Thymus (tissue), 11 donors: Measurements from ENCODE around the gene KIF19. TPM values are rescaled to one million over a fixed set of nuclear protein-coding genes. Genes with fewer than 3 reads are reported as not detected.

Experiments
- DNase-seq, 9 donors: peaks; one replicate each; pipeline ENCODE4 v3.0.0-alpha.2; 2013; ENCODE audit warnings: low spot score in 9 of 9, low read depth in 6 of 9, missing footprints in 1 of 9
- H3K27ac ChIP-seq, 2 donors: one replicate each; pipeline ENCODE4 v1.5.1; 2013; ENCODE audit warnings: control low read depth in 1 of 2, low read depth in 1 of 2, low read length in 1 of 2, mild to moderate bottlenecking in 1 of 2, moderate library complexity in 1 of 2
- H3K27me3 ChIP-seq, 2 donors: one replicate each; pipeline ENCODE4 v1.5.1; 2013; ENCODE audit warnings: low read length in 1 of 2; ENCODE audit not compliant: control insufficient read depth in 2 of 2, insufficient read depth in 1 of 2
- H3K36me3 ChIP-seq, 2 donors: one replicate each; pipeline ENCODE4 v1.5.1; 2013; ENCODE audit warnings: low read length in 1 of 2, mild to moderate bottlenecking in 1 of 2, moderate library complexity in 1 of 2; ENCODE audit not compliant: control insufficient read depth in 2 of 2, insufficient read depth in 2 of 2
- H3K4me1 ChIP-seq, 2 donors: one replicate each; pipeline ENCODE4 v1.5.1; 2013; ENCODE audit warnings: low read length in 2 of 2; ENCODE audit not compliant: control insufficient read depth in 2 of 2, insufficient read depth in 2 of 2
- H3K4me3 ChIP-seq, 2 donors: one replicate each; pipeline ENCODE4 v1.5.1; 2013; ENCODE audit warnings: low read length in 2 of 2, control low read depth in 1 of 2, mild to moderate bottlenecking in 1 of 2
- H3K9me3 ChIP-seq, 2 donors: one replicate each; pipeline ENCODE4 v1.5.1; 2013; ENCODE audit warnings: low read length in 1 of 2, mild to moderate bottlenecking in 1 of 2; ENCODE audit not compliant: control insufficient read depth in 2 of 2, insufficient read depth in 1 of 2
- WGBS: extraction: QIAGEN DNeasy Blood & Tissue Kit; methylation state at CpG from one replicate; pipeline ENCODE4 v1.1.7; 2013; 5-methylcytosine and 5-hydroxymethylcytosine counted together
- polyA plus RNA-seq: library from polyadenylated mRNA; stranded (reverse); fragments of 200-250 nt; gene quantifications from one replicate; pipeline ENCODE4 v1.2.3, GENCODE V29; 2013
- total RNA-seq: library from RNA; stranded (reverse); fragments of 120-200 nt; gene quantifications from one replicate; pipeline ENCODE4 v1.2.4, GENCODE V29; 2013
- donor health status: healthy.

KIF19 gene
- total and polyA plus RNA-seq, 2 donors, result 4.7 to 5.2 TPM

DNA sequence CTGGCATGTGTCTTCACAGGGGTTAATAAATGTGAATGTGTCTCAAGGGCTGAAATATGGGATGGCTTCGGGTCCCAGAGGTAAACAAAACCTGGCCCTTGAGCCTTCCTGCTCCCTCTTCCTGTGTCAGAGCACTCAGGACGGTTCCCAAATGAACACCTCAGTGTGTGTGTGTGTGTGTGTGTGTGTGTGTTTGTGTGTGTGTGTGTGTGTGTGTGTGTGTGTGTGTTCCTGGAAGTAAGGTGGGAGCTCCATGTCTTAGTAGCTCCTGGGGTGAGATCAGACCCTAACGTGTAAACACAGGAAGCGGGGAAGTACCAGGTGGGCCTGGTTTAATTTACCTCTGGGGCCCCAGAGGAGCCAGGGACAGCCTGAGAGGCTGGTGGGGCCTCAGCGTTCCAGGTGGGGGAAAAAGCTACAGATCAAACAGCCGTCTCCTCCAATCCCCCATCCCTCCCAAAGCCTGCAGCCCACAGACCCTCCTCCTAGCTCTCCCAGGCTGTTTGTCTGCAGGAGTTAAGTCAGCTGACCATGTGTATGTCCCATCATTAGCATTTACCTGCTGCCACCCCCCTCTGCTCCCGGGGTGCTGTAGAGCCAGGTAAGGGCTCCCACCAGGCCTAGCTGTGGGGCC lies 6.1 kb downstream of the KIF19 start:
- no peak for DNase-seq
- peaks cover under 1 to 13% of the 10 kb centered on the region in 2 donors for H3K27me3 ChIP-seq
- H3K27ac ChIP-seq, result peak overlapping the region in 1 of 2 donors; percentile 43
- no peaks in the 10 kb centered on the region for H3K36me3 ChIP-seq
- 71% methylated on average over 7 of the region's 7 CpGs for WGBS
- H3K9me3 ChIP-seq, result no peaks in the 10 kb centered on the region
- no peak overlapping the region for H3K4me3 ChIP-seq
- peaks cover 0 to 14% of the 10 kb centered on the region in 2 donors for H3K4me1 ChIP-seq

GRCh38 chr17:74332763-74333283 lies 6.8 kb downstream of the KIF19 start:
- H3K9me3 ChIP-seq, result no peaks in the 10 kb centered on the region
- no peak overlapping the region for H3K4me3 ChIP-seq
- H3K27ac ChIP-seq, result peak overlapping the region in 1 of 2 donors; percentile 43
- H3K27me3 ChIP-seq, result peaks cover 0 to 9% of the 10 kb centered on the region in 2 donors
- H3K36me3 ChIP-seq, result no peaks in the 10 kb centered on the region
- WGBS, result 28% methylated on average over 11 of the region's 11 CpGs
- peak in 1 of 9 donors; percentile 25 for DNase-seq
- peaks cover 0 to 14% of the 10 kb centered on the region in 2 donors for H3K4me1 ChIP-seq

DNA sequence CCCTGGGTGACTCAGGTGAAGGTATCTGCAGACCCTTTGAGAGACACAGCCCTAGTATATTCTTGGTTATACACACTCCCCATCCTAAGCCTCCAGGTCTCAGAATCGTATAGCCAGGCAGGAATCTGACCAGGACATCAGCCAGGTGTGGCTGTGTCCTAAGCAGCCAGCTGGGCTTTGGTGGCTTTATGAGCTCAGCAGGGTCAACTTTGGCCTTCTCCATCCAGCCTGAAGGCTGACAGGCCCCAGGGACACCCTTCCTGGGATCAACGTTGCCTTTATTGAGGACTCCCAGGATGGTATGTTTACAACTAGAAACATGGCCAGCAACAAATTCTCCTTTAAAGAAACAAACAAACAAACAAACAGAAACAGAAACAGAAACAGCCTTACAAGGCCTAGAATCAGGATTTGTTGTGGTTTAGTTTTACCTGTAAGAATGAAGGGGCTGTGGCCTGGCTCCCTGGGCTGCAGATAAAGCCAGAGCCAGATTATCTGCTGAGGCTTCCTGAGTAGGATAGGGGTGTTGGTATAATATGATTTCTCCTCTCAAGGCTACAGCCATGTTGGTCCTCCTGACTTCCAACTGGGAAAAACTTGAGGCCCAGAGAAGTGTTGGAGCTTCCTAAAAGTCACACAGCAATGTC lies 8.5 kb downstream of the KIF19 start:
- no peaks in the 10 kb centered on the region for H3K9me3 ChIP-seq
- H3K4me3 ChIP-seq, result no peak overlapping the region
- WGBS, result 97% methylated on average over 2 of the region's 2 CpGs
- peaks cover 0 to 9% of the 10 kb centered on the region in 2 donors for H3K27me3 ChIP-seq
- H3K36me3 ChIP-seq, result no peaks in the 10 kb centered on the region
- DNase-seq, result no peak
- no peak overlapping the region for H3K27ac ChIP-seq
- peaks cover 0 to 14% of the 10 kb centered on the region in 2 donors for H3K4me1 ChIP-seq

DNA sequence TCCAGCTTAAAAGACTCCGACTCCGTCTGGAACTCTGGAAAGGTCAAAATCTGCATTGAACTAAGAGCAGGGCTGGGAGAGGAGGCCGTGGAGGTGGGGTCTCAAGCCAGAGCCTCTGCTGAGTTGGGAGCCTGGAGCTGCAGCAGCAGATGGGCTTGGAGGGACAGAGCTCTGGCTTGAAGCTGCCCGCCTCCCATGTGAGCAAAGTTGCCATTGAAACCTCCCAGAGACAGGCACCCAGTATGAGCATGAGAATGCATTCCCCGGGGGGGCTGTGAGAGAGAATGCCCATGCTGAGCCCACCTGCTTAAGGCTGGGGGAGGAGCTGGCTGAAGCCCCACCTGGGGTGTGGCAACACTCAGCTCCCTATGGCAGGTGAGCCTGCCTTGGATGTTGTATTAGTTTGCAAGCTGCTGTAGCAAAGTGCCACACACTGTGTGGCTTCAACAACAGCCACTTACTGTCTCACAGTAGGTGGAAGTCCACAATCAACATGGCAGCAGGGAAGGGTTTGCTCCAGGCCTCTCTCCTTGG lies 9.6 kb downstream of the KIF19 start:
- Histone ChIP-seq H3K27me3 (peaks cover 0 to 9% of the 10 kb centered on the region in 2 donors), H3K36me3 (no peaks in the 10 kb centered on the region)
- WGBS, result 88% methylated on average over 5 of the region's 5 CpGs

GRCh38 chr17:74336307-74336706 lies 10.3 kb downstream of the KIF19 start:
- H3K4me1 ChIP-seq, result peaks cover 0 to 14% of the 10 kb centered on the region in 2 donors
- no peak overlapping the region for H3K27ac ChIP-seq
- WGBS, result 75% methylated on average over 7 of the region's 7 CpGs
- DNase-seq, result no peak
- no peaks in the 10 kb centered on the region for H3K9me3 ChIP-seq
- H3K36me3 ChIP-seq, result no peaks in the 10 kb centered on the region
- H3K4me3 ChIP-seq, result no peak overlapping the region
- peaks cover 0 to 9% of the 10 kb centered on the region in 2 donors for H3K27me3 ChIP-seq

More for the DNA sequence above, 9.6 kb downstream of the KIF19 start:
- DNase-seq, result no peak
- Histone ChIP-seq H3K9me3 (no peaks in the 10 kb centered on the region), H3K4me1 (peaks cover 0 to 14% of the 10 kb centered on the region in 2 donors), H3K4me3 (no peak overlapping the region), H3K27ac (no peak overlapping the region)

DNA sequence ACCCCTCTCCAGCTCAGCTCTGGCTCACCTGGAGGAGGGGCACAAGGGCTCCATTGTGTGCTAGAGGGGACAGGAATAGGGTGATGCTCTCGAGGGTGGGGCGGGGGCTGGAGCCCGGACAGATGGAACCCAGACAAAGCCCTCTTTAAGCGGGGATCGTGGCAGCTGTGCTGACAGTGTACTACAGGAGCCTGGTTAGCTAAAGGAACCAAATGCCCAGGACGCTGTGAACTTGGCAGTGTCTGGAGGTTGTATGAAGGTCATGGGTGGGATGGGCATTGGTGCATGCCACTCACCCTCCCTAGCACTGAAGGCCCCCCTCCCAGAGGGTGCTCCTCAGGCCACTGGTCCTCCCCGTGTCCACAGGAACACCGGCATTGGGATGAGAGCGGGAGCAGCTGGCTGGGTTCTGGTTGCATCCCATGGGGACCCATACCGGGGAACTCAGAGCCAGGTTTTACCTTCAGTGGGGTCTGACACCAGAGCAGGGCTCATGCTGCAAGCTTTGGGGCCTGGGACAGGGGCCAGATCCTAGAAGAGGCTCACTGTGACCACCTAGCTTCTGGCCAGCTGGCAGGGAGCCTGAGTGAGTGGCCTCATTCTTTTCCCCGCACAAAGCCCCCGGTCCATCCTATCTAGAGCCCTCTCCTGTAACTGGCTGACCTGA lies 11.9 kb downstream of the KIF19 start:
- Histone ChIP-seq H3K36me3 (no peaks in the 10 kb centered on the region), H3K4me3 (no peak overlapping the region), H3K27ac (no peak overlapping the region), H3K27me3 (peaks cover 0 to 9% of the 10 kb centered on the region in 2 donors), H3K9me3 (no peaks in the 10 kb centered on the region), H3K4me1 (peaks cover 0 to under 1% of the 10 kb centered on the region in 2 donors)
- WGBS, result 92% methylated on average over 12 of the region's 12 CpGs
- DNase-seq, result no peak

GRCh38 chr17:74339537-74340195 lies 13.6 kb downstream of the KIF19 start:
- Histone ChIP-seq H3K4me3 (no peak overlapping the region), H3K4me1 (no peaks in the 10 kb centered on the region), H3K9me3 (no peaks in the 10 kb centered on the region), H3K27me3 (peaks cover 0 to 15% of the 10 kb centered on the region in 2 donors), H3K36me3 (no peaks in the 10 kb centered on the region), H3K27ac (no peak overlapping the region)
- no peak for DNase-seq
- WGBS, result 95% methylated on average over 19 of the region's 19 CpGs

DNA sequence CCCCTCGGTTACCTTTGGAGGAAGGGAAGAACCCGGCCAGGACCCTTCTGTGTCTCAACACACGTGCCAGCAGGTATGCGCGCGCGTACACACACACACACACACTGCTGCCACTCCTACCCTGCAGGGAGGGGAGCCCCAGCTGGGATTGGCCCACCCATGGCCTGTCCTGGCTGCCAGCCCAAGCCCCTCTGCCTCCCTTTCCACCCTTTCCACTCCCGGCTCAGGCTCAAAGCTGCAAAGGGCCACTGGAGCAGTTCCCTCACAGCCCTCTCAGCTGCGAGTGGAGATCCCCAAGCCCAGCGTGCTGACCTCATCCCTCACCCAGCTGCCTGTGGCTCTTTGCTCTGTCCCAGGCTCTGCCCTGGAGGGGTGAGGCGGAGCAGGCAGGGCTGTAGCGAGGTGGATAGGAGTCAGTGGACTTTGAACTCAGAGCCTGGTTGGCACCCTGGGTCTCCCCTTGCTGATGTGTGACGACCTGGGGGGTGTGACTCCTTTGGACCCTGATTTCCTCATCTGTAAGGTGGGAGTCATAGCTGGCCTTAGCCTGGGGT lies 14.5 kb downstream of the KIF19 start:
- H3K27me3 ChIP-seq, result peaks cover 0 to 23% of the 10 kb centered on the region in 2 donors
- 90% methylated on average over 13 of the region's 13 CpGs for WGBS
- DNase-seq, result no peak
- no peak overlapping the region for H3K27ac ChIP-seq
- no peaks in the 10 kb centered on the region for H3K9me3 ChIP-seq
- H3K4me3 ChIP-seq, result no peak overlapping the region
- no peaks in the 10 kb centered on the region for H3K4me1 ChIP-seq
- no peaks in the 10 kb centered on the region for H3K36me3 ChIP-seq
